H1 (cell line): ENCODE results near the gene VIM. TPM values are rescaled to one million over a fixed set of nuclear protein-coding genes. Genes with fewer than 3 reads are reported as not detected.

ENCODE experiments used
- polyA plus RNA-seq, 7 experiments: library from polyadenylated mRNA; depleted of rRNA in 3 of 7; stranded (reverse) in 5 of 7; unstranded in 2 of 7; fragments of >200 nt in 5 of 7; fragments of 200-250 nt in 2 of 7; gene quantifications; 1 replicate in 5 of 7; 2 replicates in 1 of 7; 4 replicates in 1 of 7; pipeline versions ENCODE4 v1.2.1 to v1.2.3, GENCODE V29; 2011 to 2013; ENCODE audit warnings: missing spikeins in 2 of 7, mixed read lengths in 2 of 7
- total RNA-seq: library from RNA; stranded (reverse); fragmentation: NEBNext Ultra II Directional; extraction: Animal tissue kit (Norgen Biotek cat#: 25700); gene quantifications from 2 replicates; pipeline ENCODE4 v1.2.1, GENCODE V29; 2021

Gene VIM
- total and polyA plus RNA-seq, 2 of the 8 experiments (the other 6 are each of a cell fraction or from before 2014, with no cell fraction given) = 347 to 372 TPM

Other genes starting within 250 kb of the VIM start
- gene CUBN, start 98.4 kb upstream of the VIM start, total RNA-seq = 0.04 TPM in 2 replicates
- 0.08 and 0.16 TPM in 2 replicates for gene CUBN, start 98.4 kb upstream of the VIM start, polyA plus RNA-seq (2011; rRNA removed)
- gene TRDMT1, start 26.6 kb upstream of the VIM start, total RNA-seq = 20.2 and 21.4 TPM in 2 replicates
- gene TRDMT1, start 26.6 kb upstream of the VIM start, polyA plus RNA-seq (2011; rRNA removed) = 6.3 and 7.4 TPM in 2 replicates
- 1.1 and 1.3 TPM in 2 replicates for gene ST8SIA6, start 226.4 kb downstream of the VIM start, total RNA-seq
- 0.50 and 0.70 TPM in 2 replicates for gene ST8SIA6, start 226.4 kb downstream of the VIM start, polyA plus RNA-seq (2011; rRNA removed)